ENCODE measurements around the gene KCNH3. TPM values are rescaled to one million over a fixed set of nuclear protein-coding genes. Genes with fewer than 3 reads are reported as not detected.

Gene KCNH3
- total RNA-seq, 1 donor from 2014 or later, result not detected

DNA sequence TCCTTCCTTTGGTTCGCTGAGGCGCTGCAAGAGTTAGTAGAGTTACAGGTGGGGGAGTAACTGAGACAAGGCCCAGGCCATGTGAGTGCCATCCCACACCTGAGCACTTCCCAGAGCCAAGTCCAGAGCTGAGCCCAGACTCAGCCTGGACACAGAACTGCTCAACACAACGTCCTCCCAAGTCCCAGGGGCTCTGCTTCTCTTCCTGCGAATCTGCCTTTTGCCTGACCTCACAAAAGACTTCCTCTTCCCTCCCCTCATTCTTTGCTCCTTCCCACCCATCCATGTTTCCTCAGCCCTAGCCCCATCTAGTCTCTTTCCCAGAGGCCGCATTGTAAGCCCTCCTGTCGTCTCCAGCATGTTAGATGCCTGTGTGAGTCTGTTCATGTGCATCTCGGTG, 45.8 kb downstream of the KCNH3 start:
- H3K4me1 ChIP-seq, result peaks cover 14% of the 10 kb centered on the region
- DNase-seq (ENCODE audit: low spot score), result no peak
- no peaks in the 10 kb centered on the region for H3K9me3 Mint-ChIP-seq
- no peak overlapping the region for H3K27ac Mint-ChIP-seq
- TF ChIP-seq, protein P1, sequence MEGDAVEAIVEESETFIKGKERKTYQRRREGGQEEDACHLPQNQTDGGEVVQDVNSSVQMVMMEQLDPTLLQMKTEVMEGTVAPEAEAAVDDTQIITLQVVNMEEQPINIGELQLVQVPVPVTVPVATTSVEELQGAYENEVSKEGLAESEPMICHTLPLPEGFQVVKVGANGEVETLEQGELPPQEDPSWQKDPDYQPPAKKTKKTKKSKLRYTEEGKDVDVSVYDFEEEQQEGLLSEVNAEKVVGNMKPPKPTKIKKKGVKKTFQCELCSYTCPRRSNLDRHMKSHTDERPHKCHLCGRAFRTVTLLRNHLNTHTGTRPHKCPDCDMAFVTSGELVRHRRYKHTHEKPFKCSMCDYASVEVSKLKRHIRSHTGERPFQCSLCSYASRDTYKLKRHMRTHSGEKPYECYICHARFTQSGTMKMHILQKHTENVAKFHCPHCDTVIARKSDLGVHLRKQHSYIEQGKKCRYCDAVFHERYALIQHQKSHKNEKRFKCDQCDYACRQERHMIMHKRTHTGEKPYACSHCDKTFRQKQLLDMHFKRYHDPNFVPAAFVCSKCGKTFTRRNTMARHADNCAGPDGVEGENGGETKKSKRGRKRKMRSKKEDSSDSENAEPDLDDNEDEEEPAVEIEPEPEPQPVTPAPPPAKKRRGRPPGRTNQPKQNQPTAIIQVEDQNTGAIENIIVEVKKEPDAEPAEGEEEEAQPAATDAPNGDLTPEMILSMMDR (IDR thresholded peaks at IDR 0.05), result no peak
- TF ChIP-seq EZH2 (IDR thresholded peaks at IDR 0.05) (no peak), EZH2phosphoT487 (IDR thresholded peaks at IDR 0.05) (no peak)
- peaks cover 15% of the 10 kb centered on the region for H3K79me2 ChIP-seq (ENCODE audit: low read depth)
- H3K27ac ChIP-seq, result no peak overlapping the region
- H3K27me3 Mint-ChIP-seq (ENCODE audit: insufficient read depth, low read depth), result peaks cover 4% of the 10 kb centered on the region
- H3F3A ChIP-seq (ENCODE audit: low read depth), result peaks cover 23% of the 10 kb centered on the region
- peaks cover 24% of the 10 kb centered on the region for H3K4me1 Mint-ChIP-seq
- H3K9me3 ChIP-seq (ENCODE audit: low read depth), result no peaks in the 10 kb centered on the region
- peaks cover 9% of the 10 kb centered on the region for H3K36me3 Mint-ChIP-seq
- no peak overlapping the region for H3K9ac ChIP-seq
- H3K4me3 Mint-ChIP-seq, result no peak overlapping the region
- H3K4me3 ChIP-seq, result no peak overlapping the region
- H3K27me3 ChIP-seq, result no peaks in the 10 kb centered on the region
- no peaks in the 10 kb centered on the region for H3K36me3 ChIP-seq
- peaks cover 20% of the 10 kb centered on the region for H4K20me1 ChIP-seq (ENCODE audit: low read depth)
- H2AFZ ChIP-seq (replicated peaks), result no peak overlapping the region
- H3K4me2 ChIP-seq, result no peak overlapping the region

GRCh38 chr12:49585477-49586459, 46.9 kb downstream of the KCNH3 start:
- no peaks in the 10 kb centered on the region for H3K36me3 ChIP-seq
- Mint-ChIP-seq H3K9me3 (no peaks in the 10 kb centered on the region), H3K4me1 (peaks cover 15% of the 10 kb centered on the region), H3K27me3 (ENCODE audit: insufficient read depth, low read depth) (peaks cover 3% of the 10 kb centered on the region), H3K4me3 (no peak overlapping the region), H3K27ac (no peak overlapping the region), H3K36me3 (peaks cover 12% of the 10 kb centered on the region)
- H3F3A ChIP-seq (ENCODE audit: low read depth), result peaks cover 11% of the 10 kb centered on the region
- H3K27me3 ChIP-seq, result no peaks in the 10 kb centered on the region
- no peak for DNase-seq (ENCODE audit: low spot score)
- no peak overlapping the region for H2AFZ ChIP-seq (replicated peaks)
- H3K4me2 ChIP-seq, result no peak overlapping the region
- H3K9ac ChIP-seq, result no peak overlapping the region
- no peaks in the 10 kb centered on the region for H3K9me3 ChIP-seq (ENCODE audit: low read depth)
- H3K79me2 ChIP-seq (ENCODE audit: low read depth), result peaks cover 15% of the 10 kb centered on the region
- H3K4me3 ChIP-seq, result no peak overlapping the region
- TF ChIP-seq, protein P1 (IDR thresholded peaks at IDR 0.05), result no peak
- no peak for TF ChIP-seq EZH2 (IDR thresholded peaks at IDR 0.05)
- no peak for TF ChIP-seq EZH2phosphoT487 (IDR thresholded peaks at IDR 0.05)
- H3K4me1 ChIP-seq, result peaks cover 8% of the 10 kb centered on the region
- H4K20me1 ChIP-seq (ENCODE audit: low read depth), result peaks cover 17% of the 10 kb centered on the region
- no peak overlapping the region for H3K27ac ChIP-seq

- Histone ChIP-seq H3K4me1 (no peaks in the 10 kb centered on the region), H3K36me3 (no peaks in the 10 kb centered on the region), H3K4me2 (no peak overlapping the region), H3K4me3 (no peak overlapping the region), H3K27ac (no peak overlapping the region), H4K20me1 (ENCODE audit: low read depth) (peaks cover 2% of the 10 kb centered on the region), H2AFZ (replicated peaks) (no peak overlapping the region), H3K27me3 (no peaks in the 10 kb centered on the region), H3K79me2 (ENCODE audit: low read depth) (peaks cover under 1% of the 10 kb centered on the region), H3F3A (ENCODE audit: low read depth) (no peaks in the 10 kb centered on the region), H3K9me3 (ENCODE audit: low read depth) (no peaks in the 10 kb centered on the region), H3K9ac (no peak overlapping the region)
- Mint-ChIP-seq H3K27ac (no peak overlapping the region), H3K36me3 (peaks cover 12% of the 10 kb centered on the region), H3K27me3 (ENCODE audit: insufficient read depth, low read depth) (peaks cover 3% of the 10 kb centered on the region), H3K9me3 (peaks cover 2% of the 10 kb centered on the region), H3K4me1 (peaks cover under 1% of the 10 kb centered on the region), H3K4me3 (no peak overlapping the region)
- TF ChIP-seq EZH2 (IDR thresholded peaks at IDR 0.05) (no peak), EZH2phosphoT487 (IDR thresholded peaks at IDR 0.05) (no peak)
- TF ChIP-seq, protein P1 (IDR thresholded peaks at IDR 0.05), result peak; percentile 7
- DNase-seq (ENCODE audit: low spot score), result no peak
Measured at GRCh38 chr12:49587174-49587908, 48.5 kb downstream of the KCNH3 start.

Measured in neural progenitor cell (in vitro differentiated cells).